ENCODE results near the gene EPHA7.

The EPHA7 gene

DNA sequence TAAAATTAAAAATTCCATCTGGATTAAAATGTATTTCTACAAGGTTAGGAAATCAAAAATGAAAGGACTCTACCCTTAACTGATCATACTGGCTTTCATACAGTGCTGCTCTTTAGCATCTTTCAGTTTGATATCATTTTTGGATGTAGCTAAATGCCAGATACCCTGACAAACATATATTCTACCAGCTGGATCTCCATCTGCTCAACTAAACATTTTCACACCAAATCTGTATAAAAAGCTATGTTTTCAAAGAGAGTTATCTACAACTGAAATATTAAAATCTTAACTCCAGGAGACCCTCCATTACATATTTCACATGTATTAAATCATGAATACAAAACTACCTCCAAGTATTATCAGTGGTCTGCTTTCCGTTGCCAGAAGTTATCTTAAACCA is 95.7 kb downstream of the EPHA7 start:
- no peak for DNase-seq (ENCODE audit: low spot score)

DNA sequence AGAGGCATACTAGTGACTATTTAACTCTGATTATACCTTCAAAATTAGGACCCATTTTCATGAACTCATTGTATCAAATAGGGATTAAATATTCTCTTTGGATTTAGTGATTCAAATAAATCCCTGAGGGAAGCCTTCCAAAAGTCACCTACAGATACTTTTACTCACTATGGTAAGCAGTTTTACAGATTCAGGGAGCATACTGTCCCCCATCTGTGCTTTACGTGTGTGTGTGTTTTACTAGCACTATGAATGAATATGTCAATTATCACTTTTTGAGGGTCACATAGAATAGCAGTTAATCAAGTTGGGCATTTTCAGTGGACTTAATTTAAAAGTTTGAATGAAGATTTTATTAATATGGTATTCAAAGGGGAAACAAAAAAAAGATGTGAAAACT is 96.7 kb downstream of the EPHA7 start:
- DNase-seq (ENCODE audit: low spot score): no peak

DNA sequence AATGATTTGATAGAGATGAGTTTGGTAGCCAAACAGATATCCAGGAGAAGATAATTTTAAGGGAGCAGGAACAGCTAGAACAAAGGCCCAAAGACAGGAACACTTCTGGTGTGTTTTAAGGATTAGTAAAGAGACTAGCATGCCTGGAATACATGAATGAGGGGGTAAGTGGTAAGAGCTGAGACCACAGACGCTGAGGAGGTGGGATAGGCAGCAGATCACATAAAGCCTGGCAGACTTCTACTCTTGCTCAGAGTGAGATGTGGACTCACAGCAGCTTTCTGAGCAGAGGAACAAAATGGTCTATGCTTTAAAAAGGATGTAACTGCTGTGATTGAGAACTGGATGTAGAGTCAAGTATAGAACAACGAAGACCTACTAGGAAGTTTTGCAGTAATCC is 100.1 kb downstream of the EPHA7 start:
- DNase-seq (ENCODE audit: low spot score): no peak

DNA sequence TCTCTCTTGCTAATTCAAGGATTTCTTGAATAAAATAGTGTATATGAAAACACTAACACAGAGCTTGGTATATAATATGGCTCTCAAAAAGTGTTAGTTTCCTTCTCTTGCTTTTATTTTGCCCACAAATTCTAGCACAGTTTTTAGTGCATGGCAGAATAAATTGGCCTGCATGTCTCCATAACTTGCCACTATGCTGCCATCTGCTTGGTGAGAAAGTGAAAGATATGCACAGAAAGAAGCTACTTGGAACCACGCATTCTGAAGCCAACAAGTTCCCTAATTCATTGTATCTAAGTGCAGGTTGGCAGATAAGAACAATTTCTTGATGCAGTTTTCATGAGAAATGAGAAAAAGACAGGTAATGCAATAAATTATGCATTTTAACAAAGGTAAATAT is 101.2 kb downstream of the EPHA7 start:
- no peak for DNase-seq (ENCODE audit: low spot score)

DNA sequence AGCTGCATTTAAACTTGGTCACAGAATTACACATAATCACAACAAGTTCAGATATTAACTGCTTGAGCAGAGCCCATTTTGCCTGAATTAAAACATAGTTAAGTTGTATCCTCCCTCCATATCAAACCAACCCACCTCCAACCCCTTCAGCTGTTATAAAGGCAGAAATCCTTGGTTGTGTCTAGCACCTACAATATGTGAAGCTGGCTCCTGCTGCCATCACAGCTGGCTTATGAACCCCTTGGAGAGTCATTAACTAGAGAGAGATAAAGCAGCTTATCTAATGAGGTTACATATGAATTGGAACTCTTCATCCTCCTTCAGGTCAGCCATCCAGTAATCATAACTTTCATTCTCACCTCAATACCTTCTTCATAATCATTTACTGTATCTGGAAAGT is 101.8 kb downstream of the EPHA7 start:
- no peak for DNase-seq (ENCODE audit: low spot score)

DNA sequence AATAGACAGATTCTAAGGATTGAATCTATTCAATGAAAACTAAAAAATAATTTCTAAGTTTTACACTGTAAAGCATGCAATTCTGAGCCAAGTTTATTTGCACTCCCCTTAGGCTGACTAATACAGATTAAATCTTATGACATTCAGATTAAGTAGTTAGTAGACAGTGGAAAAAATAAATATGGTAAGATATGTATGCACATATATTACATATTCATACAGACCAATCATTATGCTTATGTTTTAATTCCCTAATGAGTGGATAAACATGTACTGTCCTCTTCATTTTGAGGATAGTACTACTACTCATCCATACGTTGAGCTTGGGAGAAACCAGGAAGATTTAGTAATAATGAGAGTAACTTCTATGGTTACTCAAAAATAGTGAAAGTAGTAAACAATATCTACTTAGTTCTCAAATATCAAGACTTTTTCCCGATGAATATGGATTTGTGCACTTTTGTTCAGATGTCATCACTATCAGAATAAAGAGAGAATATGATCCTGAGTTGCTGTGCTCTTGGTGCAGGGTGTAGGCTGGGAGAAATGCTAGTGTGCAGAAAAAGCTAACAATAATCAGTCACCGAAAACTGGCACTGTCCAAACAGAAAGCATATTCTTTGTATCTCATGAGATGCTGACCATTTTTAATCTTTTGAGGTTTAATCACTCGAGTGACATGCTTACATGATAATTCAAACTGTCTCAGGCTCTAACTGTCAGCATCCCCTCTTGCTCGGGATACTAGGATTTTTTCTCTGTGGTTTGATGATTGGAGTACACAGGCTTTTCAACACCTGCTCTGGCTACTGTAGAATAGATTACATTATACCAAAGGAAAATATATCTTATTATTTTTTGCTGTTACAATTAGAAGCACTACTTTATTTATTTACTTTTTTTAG is 111.6 kb downstream of the EPHA7 start:
- no peak for DNase-seq (ENCODE audit: low spot score)

DNA sequence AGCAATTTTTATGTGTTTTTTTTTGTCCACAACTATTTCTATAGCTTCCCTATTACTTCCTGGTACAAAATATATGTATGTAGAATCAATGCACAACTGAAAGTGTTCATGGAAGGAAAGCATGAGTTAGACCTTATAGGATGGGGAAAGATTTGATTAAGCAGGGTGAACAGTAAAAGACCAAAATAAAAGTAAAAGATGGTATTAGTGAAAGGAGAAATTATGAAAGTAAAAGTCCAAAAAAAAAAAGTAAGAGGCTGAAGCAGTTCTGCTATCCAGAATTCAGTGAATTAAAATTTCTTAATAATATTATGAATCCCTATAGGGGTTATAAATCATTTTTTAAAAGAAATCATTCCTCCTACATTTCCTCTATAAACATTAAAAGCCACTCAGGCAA is 114.3 kb downstream of the EPHA7 start:
- no peak for DNase-seq (ENCODE audit: low spot score)

DNA sequence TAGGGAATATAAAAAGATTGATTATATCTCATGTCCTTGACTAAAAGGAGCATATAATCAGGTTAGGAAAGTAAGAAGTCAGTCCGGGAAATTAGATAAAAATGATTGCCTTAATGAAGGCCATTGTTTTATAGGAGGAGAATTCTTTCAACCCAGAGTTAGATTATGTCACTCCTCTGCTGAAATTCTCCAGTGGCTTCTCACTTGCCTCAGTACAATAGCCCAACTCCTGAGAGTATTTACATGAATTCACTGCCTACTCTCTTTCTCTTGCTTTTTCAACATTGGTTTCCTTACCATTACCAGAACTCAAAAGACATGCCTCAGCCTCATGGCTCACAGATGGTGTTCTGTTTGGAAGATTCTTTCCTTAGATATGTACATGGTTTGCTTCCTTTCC is 114.9 kb downstream of the EPHA7 start:
- DNase-seq (ENCODE audit: low spot score): no peak

DNA sequence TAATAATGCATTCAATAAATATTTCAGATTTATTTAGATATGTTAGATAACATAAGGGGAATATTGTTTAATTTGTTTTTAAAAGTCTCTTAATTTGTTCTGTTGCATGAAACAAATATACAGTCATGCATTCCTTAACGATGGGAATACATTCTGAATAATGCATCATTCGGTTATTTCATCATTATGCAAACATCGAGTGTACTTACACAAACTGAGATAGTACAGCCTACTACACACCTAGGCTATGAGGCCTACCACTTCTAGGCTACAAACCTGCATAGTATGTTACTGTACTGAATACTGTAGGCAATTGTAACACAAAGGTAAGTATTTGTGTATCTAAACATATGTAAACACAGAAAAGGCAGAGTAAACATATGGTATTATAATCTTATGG is 118.7 kb downstream of the EPHA7 start:
- DNase-seq (ENCODE audit: low spot score): no peak

DNA sequence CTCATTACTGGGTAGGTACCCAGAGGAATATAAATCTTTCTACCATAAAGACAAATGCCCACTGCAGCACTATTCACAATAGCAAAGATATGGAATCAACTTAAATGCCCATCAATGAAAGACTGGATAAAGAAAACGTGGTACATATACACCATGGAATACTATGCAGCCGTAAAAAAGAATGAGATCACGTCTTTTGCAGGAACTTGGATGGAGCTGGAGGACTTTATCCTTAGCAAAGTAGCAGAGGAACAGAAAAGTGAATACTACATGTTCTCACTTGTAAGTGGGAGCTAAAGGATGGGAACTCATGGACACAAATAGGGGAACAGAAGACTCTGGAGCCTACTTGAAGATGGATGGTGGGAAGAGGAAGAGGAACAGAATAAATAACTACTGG is 119.7 kb downstream of the EPHA7 start:
- DNase-seq (ENCODE audit: low spot score): no peak

DNA sequence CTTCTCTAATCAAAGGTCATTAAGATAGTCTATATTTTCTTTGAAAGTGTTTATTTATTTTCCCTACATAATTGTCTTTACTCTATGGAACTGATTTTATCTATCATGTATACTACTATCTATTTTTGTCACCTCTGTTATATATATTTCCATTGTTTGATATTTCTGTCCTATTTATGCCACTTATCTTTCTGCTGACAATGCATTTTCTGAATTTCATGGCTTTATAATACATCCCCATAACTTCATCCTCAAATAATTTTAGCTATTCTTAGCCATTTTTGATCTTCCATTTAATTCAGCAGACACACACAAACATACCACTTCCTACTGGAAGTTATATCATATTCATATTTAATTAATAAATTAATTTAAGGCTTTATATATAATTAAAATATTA is 123.7 kb downstream of the EPHA7 start:
- DNase-seq (ENCODE audit: low spot score): no peak

DNA sequence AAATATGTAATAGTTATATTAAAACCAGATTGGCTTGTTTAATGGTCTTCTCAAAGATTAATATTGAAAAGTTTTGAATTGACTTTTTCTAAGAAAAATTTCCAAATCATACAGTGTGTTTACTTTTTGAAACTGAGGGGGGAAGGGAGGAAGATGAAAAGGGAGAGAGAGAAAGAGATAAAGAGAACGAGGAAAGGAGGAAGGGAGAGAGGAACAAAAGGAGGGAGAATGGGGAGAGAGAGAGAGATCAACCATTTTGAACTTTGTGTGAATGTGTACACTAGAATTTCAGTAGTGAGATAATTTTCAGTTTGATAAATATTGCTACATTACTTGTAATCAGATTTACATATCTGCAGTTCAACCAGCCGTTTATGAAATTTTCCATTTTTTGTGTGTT is 124.5 kb downstream of the EPHA7 start:
- DNase-seq (ENCODE audit: low spot score): no peak

DNA sequence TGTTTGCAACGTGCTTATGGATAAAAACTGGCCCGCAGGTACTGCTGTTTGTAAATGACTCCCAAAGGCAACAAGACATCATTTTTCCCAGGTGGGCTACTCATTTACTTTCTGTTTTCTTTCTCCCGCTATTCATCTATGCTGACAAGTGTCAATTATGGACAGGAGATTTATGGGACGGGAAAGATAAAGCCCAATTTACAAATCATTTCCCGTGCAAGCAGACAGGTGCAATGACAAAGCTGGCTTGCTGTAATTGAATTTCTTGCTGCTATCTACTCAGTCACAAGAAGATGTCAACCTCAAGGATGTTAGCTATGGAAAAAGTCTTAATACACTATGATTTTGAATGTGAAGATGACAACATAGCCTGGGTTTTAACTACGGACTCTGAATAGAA is 125.5 kb downstream of the EPHA7 start:
- no peak for DNase-seq (ENCODE audit: low spot score)

DNA sequence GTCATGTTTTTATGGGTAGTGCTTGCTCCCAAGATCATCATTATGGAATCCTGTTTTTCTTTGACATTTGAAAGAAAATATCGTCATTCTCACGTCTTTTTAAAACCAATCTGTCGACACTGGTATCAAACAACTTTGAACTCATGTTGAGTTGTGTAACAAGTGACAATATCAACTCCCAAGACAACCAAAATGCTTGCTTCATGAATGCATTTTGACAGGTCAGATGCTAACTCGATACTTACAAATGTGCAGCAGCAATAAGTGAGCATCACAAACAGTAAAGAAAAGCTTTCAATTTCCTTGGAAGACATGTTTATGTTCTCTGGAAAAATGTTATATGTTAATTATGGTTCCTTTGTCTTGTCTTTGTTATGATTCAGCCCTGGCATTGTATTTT is 125.9 kb downstream of the EPHA7 start:
- DNase-seq (ENCODE audit: low spot score): no peak

DNA sequence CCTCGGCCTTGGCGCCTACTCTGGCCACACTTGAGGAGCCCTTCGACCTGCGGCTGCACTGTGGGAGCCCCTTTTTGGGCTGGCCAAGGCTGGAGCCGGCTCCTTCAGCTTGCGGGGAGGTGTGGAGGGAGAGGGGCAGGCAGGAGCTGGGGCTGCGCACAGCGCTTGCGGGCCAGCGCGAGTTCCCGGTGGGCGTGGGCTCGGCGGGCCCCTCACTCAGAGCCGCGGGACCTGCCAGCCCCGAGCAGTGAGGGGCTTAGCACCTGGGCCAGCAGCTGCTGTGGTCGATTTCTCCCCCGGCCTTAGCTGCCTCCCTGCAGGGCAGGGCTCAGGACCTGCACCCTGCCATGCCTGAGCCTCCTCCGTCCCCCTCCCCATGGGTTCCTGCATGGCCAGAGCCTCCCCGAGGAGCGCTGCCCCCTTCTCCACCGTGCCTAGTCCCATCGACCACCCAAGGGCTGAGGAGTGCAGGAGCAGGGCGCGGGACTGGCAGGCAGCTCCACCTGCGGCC is 136.8 kb downstream of the EPHA7 start:
- DNase-seq (ENCODE audit: low spot score): no peak

DNA sequence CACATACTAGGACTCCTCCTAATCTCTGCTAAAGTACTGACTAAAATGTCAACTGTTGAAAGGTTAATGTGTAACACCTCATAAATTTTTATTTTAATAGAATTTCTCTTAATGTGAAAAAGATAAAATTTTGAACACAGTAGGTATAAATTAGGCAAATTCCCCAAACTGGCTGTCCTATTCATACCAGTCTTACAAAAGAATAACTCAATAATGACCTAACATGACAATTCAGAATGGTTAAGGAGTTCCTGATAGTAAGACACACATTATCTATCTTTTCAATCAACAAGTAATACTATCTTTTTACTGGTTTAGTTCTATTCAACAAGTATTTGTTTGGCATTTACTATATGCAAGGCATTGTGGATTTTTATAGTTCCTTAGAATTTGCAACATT is 141.1 kb downstream of the EPHA7 start:
- no peak for DNase-seq (ENCODE audit: low spot score)

DNA sequence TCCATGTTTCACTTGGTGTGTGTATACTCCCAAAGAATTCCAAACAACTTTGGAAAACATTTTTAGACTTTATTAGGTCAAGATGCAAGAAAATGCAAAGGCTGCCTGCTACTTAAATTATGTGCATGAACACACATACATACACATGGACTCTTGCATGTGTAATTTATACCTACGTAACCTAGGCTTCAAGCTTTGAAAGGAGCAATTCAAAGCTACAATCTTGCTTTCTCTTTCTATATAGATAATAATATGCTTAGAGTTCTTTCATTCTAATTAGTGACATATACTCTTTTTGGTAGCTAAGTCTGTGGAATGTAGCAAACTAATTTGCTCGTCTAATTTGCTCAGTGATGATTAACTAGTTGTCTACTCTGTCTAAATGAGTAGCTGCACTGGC is 146.5 kb downstream of the EPHA7 start:
- DNase-seq (ENCODE audit: low spot score): no peak

DNA sequence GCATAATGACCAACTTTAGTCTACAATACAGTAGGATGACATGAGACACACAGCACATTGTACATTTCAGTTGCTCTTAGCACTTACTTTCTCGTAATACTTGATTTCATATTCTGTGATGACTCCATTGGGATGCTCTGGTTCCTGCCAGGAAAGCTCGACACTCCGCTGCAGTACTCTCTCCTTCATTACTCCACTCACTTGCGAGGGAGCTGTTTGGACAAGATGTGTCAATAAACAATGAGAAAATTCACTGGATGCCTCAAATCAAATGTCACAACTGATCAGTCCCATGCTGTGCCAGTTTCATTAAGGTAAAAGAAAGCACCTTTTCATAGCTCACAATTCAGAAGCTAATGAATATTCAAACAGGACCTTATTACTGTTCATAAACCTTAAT is 147.1 kb downstream of the EPHA7 start:
- no peak for DNase-seq (ENCODE audit: low spot score)

DNA sequence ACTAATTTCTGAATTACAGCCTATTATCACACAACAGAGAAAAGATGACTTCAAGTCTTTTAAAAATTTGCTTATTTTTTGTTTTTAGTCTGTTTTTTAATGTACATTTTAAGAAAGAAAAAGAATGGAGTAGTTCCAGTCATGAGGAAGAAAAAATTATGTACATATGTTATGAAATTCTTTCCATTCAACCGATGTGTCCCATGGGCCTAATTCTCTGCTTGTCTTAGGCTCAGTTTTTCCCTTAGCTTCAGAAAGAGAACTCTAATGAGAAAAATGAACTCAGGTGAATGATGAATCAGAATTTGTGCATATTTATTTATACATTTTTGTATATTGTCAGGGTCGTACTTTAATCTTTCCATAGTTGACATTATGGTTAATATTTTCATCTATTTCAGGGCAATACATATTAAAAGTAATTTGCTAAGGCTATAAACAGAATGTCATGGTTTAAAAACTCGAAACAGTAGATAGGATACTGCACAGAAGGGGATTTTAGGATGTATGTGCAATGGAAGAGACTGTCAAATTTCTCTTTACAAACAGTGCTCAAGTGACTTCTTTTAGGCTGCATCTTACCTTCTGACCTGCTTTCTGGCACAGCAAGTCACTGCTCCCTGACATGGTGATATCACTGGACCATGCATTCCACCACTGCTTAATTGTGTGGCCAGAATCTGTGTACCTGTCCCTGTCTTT is 153.1 kb downstream of the EPHA7 start:
- DNase-seq (ENCODE audit: low spot score): no peak

DNA sequence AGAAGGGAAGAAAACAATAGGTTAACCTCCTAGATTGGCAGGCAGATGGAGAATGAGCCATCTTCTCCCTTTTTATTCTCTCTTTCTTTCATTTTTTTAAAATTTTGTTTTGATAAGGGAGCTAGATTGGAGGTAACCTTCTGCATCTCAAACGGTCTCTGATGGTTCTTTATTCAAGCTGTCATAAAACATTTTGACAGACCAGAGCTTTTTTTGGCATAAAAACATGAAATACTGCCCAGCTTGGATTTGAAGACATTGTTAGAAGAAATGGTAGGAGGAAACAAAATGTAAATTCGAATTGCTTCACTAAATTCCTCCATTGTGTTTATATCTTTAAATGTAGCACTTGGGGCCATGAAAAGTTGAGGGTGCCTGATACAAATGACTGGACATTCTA is 158.5 kb downstream of the EPHA7 start:
- DNase-seq (ENCODE audit: low spot score): no peak

DNA sequence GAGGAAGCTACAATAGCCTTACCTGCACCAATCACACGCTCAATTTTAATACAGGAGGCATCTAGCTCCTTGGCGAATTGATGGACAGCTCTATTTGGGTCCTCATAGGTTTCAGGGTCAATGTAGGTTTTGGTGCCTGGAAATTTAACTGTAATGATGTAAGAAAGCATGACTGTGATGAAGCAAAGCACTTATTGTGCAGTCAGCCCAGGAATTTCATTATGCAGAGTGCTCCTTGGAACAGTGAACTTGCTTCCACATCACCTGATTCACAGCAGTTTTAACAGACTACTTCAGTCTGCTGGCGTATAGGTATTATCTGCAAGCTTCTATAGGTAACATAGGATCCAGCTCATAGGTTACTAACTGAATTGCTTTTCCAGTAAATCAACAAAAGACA is 160.0 kb downstream of the EPHA7 start:
- DNase-seq (ENCODE audit: low spot score): no peak

DNA sequence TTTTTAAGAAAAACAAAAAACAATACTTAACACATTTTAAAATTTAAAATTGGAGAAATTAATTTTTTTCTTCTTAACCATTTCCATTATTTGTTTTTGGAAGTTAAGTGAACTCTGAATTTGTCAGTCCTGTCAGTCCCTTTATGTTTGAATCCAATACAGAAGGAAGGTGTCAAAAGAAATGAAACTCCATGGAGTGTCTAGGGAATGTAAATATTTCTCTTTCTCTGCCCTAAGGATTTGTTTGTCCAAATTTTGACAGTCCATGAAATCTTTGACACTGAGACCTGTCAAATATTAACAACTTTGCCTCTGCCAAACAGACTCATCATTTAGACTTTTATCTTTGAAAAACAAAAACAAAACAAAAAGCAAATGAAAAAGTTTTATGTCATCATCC is 166.4 kb downstream of the EPHA7 start:
- no peak for DNase-seq (ENCODE audit: low spot score)

DNA sequence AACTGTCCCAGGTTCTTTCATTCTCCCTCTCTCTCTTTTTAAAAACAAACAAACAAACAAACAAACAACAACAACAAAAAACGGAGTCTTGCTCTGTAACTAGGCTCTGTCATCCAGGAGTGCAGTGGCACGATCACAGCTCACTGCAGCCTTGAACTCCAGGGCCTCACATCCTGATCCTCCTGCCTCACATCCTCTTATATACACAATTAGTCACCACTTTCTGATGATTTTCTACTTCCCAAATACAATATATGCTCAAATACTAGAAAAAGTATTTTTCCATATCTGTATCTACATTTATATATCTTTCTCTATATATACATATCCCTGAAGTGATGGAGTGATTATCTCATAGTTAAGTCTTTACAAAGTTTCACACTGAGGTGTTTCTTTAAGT is 170.7 kb downstream of the EPHA7 start:
- DNase-seq (ENCODE audit: low spot score): no peak

Measured in CD4-positive, alpha-beta T cell treated with Interleukin-2 at 100 ng/mL for 4 hours (primary cell).